HPDE6-E6E7 (cell line): Measurements from ENCODE around the gene PIEZO2.
"Not testable (repeated sequence)": the region's sequence is repeated elsewhere in the genome, so short reads cannot be mapped to it uniquely, and the experiment has no call there.

Source experiments
- DNase-seq: peaks from one replicate; pipeline ENCODE4 v3.0.0; 2011; ENCODE audit warnings: missing footprints; ENCODE audit errors: extremely low spot score

Gene PIEZO2

GRCh38 chr18:10846035-10846434, 303.3 kb downstream of the PIEZO2 start:
- not testable (repeated sequence) for DNase-seq

DNA sequence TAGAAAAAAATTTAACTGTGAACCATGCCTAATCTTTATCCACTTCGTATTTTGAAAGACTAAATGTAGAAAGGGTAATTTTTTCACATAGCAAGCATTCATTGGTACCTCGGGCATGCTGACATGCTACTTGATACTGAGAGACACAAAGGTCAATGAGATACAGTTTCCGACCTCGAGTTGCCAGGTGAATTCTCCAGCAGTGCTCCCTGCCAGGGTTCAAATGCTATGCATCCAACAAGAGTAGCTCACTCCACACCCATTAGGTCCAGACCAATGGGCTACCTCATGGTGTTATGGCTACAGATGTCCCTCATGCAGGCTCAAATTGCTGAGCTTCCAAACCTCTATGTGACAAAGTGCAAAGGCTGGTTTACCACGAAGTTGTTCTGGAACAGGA, 305.8 kb downstream of the PIEZO2 start:
- no peak for DNase-seq

DNA sequence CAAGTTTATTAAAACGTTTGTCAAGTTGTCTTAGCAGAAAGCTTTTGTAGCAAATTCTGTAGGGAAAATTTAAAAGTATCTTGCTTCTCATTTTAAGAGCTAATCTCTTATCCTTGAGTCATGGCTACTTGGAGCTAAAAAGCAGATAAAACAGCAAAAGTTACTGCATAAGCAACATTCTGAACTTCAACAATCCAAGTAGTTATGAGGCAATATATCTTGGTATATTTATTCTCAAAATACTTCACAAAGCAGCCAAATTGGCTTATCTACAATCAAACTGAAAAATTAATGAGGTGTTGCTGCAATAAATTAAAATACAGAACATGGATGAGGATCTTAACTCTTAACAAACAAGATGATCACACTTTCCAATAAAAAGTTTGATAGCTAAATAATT, 306.5 kb downstream of the PIEZO2 start:
- no peak for DNase-seq

GRCh38 chr18:10842371-10842770, 307.0 kb downstream of the PIEZO2 start:
- DNase-seq, result no peak

- DNase-seq, result no peak
Observed at GRCh38 chr18:10841203-10841602, 308.2 kb downstream of the PIEZO2 start.

DNA sequence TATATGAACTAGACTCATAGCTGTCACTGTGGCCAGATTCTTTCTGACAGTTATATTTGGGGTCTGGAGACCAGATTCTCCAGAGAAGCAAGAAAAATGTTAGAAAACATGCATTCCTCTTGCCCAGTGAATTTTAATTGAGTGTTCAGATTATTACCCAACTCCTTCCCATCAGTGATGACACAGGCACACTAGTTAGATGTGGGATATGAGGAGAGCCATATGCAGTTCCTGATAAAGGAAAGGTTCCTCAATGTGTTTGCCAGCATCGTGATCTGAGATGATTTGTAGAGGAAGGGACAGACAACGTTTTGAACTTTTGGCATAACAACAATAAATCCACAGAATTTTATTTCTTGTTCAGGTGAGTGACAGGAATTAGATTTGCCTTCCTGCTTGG, 308.6 kb downstream of the PIEZO2 start:
- DNase-seq, result no peak

DNA sequence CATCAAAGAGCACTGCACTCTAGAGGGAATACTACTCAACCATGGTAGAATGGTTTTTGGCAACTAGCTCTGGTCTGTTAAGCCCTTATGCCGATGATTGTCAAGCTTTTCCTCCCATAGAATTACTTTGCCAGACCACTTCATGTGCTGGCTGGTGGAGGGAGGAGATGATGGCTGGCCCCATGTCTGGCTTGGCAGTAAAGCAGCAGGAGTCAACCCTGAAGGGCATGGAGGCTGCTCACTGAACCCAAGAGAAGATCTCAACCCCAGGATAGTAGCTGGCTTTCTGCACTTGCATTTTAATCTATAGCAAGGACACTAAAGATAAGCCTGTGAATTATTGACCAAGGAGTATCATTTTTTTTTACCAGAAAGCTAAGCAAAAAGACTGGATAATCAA, 309.9 kb downstream of the PIEZO2 start:
- no peak for DNase-seq

DNA sequence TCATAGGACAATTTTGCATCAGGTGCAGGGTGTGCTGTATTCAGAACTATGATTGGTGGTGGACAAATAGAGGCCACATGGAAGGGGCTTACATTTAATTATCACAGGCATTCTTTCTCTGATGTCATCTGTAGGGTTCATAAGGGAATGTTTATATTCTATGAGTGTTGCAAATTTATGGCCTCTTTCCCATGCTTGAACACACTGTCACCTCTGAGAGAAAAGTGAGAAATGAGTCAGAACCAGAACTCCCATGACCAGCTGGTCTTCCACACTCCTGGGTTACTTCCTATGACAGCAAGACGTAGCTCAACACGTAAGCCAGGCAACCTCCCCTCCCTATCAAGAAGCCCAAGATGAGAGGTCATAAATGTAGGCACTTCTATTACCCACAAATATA, 310.8 kb downstream of the PIEZO2 start:
- DNase-seq, result no peak

- DNase-seq, result no peak
Observed at GRCh38 chr18:10834128-10834815, 315.1 kb downstream of the PIEZO2 start.

- DNase-seq, result no peak
Observed at GRCh38 chr18:10833656-10834055, 315.7 kb downstream of the PIEZO2 start.

GRCh38 chr18:10826400-10826799, 323.0 kb downstream of the PIEZO2 start:
- no peak for DNase-seq

DNA sequence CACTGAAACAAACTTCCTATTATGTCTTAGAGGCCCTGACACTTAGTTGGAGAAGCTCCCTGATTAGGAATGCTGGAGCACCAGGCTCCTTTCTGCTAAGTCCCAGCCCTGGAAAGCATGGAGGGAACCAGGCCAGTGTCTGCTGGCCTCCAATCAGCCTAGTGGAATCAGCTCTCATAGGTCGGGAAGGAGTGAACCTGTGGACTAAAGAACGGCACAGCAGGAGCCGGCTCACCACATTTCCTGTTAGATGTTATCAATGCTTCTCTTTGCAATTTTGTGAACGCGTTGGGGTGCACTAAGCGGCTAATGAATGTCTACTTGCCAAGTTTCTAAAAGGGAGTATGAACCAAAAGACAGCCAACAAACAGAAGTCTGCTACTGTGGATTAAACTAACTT, 326.9 kb downstream of the PIEZO2 start:
- DNase-seq, result no peak

DNA sequence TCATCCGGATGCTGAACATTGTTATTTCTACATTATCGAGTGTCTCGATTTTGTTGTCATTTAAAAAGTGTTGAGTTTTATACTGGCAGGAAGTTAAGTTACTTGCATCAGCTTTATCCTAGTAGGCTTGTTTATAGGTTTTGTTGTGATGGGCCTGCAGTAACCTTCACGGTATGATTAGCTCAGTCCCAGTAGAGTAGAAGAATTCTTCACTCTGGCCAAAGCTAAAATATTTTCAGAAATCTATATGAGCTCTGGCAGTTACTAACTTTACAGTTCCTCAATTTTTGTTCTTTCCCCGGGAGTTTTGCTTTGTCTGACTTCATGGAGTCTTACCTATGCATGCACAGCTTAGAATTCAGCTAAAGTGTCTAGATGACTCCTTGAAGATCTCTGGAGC, 328.7 kb downstream of the PIEZO2 start:
- DNase-seq, result no peak

GRCh38 chr18:10814336-10814735, 335.0 kb downstream of the PIEZO2 start:
- no peak for DNase-seq

- no peak for DNase-seq
Observed at GRCh38 chr18:10805587-10806118, 343.7 kb downstream of the PIEZO2 start.

DNA sequence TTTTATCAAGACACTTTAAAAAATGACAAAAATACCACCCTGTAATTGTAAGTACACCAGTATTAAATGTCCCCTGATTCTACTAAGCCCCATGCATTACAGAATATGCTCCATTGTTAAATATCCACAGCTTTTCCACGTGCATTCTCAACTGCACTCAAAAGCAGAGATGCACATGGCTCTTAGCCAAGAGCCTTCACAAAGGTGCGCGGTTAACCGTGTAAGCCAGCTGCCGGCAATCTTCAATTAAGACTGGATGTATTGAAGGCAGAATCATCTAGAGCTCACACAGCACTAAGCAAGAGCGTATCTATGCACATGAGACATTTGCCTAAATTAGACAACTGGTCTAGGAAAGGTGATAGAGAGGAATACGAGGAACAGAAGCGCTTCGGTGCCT, 345.2 kb downstream of the PIEZO2 start:
- no peak for DNase-seq

DNA sequence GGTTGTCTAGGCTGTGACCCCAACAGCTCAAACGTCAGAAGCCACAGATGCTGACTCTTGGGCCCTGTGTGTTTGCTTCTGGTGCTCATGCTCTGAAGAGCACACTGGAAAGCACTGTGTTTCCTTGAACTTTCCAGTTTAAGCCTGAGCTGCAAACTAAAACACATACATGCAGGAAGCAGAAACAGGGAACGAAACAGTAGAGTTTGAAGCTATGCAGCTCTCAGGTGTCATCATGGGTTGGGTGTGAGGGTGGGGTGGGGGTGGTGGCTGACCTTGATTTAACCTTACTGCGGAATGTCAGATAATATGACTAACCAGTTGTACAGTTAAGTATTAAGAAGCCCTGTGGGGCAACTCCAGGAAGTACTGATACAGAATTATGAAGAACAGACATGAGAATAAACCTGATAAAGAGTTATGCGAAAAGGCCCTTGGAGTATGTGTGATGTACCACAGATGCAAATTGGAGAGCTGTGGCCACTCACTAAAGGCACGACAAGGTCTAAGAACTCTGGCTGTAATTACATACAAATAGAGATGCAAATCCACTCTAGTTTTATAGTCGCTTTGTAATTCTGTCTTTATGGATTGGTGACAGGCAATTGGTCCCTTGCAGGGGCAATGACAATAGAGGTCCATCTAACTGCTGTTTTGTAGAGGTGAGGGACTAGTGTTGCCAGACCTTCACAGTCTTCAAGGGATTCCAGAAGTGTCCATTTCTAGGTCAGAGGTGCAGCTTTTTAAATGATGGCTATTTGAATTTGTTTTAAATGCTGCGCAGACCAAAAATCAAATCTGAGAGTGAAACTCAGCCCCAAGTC, 350.4 kb downstream of the PIEZO2 start:
- peak; percentile 11 for DNase-seq

- no peak for DNase-seq
Observed at GRCh38 chr18:10797896-10798295, 351.5 kb downstream of the PIEZO2 start.

DNA sequence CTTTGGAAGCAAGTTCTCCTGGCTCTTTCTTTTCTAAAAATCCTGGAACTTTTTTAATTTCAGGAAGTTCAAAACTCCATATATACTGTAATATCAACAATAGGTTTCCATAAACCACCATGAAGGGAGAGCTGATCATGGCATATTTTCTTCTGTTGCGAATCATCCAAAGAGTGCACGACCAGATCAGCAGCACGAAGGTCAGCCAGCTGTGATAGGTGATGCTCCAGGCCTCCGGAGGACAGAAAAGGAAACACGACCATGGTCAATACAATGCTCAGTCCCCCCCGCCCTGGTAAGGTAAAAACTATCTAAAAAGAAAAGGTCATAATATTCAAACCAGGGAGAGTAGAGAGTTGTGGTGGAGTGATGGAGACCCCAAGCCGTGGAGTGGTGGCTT, 354.6 kb downstream of the PIEZO2 start:
- no peak for DNase-seq

- no peak for DNase-seq
Observed at GRCh38 chr18:10793730-10794370, 355.5 kb downstream of the PIEZO2 start.

DNA sequence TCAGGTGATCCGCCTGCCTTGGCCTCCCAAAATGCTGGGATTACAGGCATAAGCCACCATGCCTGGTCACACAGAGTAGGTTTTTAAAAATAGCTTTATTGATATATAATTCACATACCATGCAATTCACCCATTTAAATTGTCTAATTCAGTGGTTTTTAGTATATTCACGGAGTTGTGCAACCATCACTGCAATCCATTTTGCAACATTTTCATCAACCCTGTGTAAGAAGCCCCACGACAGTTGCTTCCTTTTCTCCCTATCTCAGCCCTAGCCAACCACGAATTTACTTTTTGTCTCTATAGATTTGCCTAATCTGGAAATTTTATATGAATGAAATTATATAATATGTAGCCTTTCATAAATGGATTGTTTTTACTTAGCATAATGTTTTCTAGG, 357.2 kb downstream of the PIEZO2 start:
- no peak for DNase-seq

DNA sequence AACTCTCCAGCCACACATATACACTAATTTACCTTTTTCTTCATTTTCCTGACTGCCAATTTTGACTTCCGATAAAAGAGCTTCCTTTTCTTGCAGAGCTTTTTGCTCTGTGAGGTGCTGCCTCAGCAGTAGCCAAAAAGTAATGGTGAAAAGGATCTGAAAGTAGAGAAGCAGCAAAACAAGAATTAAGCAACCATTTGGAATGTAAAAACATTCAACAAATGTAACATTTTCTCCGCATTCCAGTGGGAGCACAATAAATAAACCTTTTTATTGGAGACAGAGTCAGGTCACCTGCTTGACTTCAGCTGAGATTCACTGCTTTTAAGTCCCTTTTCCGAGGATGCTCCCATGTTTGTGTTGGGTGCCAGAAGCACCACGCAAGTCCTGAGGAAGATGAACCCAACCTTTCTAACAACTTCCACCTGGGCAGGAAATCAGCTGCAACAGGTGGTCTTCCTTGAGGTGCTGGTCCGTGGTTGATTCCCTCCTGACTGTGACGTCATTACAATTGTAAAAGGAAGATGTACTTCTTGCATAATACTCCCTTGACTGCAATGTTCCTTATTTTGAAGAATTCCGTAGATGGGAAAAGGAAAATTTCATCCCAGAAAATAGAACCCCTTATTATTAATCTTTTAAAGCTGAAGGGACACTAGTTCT, 358.1 kb downstream of the PIEZO2 start:
- no peak for DNase-seq
